GM19372 (cell line): ENCODE data around the gene ANXA2.
"Not testable (repeated sequence)": the region's sequence is repeated elsewhere in the genome, so short reads cannot be mapped to it uniquely, and the experiment has no call there.

Experiments used
- ATAC-seq: cut with Tn5 transposase; IDR thresholded peaks from one replicate; pipeline ENCODE4 v1.9.1; 2021; ENCODE audit warnings: mild to moderate bottlenecking, low read depth, moderate library complexity; ENCODE audit not compliant: unreplicated experiment

Gene ANXA2

DNA sequence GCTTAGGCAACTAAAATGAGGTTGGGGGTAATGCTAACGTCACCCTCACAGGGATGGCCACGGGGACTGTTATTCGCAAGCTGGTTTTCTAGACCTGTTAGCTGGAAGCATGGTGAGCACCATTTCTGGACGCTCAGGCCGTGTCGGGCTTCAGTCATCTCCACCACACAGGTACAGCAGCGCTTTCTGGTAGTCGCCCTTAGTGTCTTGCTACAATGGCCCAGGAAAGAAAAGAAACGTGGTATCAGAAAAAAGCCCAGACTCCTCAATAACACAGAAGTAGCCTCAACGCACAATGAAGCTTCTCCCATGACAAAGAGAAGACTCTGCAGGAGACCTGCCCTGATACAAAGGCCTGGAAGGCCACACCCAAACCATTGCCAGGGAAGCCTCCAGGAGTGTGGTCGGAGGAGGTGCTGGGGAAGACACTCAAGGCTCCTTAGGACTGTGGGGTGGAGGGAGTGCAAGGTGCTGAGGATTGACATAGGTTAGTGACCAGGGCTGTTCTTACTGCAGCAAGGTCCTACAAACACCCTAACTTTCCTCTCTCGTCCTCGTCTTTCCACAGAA is 50.2 kb downstream of the ANXA2 start:
- no peak for ATAC-seq

DNA sequence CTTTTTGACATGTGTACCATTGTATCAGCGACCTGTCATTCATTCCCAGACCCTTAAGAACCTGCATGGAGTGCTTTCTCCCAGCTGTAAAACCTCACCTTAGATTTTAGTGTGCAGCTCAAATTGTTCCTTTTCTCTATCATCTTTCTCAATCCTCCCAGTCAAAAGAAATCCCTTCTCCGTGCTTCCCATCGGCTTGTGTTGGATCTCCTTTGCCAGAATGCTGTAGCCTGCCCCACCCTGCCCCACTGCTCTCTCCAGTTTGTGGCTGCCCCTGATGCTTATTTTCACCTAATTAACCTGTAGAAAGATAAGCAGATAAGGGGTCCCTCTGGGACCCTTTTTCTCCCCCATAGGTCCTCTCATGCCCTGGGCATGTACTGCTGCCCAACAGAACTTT is 51.1 kb downstream of the ANXA2 start:
- no peak for ATAC-seq

DNA sequence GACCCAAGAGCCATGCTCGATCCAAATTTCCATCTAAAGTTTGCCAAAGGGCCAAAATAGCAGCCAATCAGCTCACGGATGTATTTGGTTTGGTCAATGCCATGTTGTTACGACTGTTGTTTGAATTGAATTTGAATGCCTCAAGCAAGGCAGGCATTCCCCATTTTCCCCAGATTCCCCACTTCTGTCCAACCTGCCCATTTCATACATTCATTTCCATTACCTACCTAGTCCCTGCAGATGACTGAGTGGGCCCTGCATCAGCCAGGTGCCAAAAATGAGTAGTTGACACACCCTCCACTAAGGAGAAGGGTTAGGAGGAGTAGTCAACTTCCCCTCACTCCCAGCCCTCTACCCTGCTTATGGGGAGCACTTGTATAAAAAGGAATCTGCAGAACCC is 51.7 kb downstream of the ANXA2 start:
- ATAC-seq = no peak

DNA sequence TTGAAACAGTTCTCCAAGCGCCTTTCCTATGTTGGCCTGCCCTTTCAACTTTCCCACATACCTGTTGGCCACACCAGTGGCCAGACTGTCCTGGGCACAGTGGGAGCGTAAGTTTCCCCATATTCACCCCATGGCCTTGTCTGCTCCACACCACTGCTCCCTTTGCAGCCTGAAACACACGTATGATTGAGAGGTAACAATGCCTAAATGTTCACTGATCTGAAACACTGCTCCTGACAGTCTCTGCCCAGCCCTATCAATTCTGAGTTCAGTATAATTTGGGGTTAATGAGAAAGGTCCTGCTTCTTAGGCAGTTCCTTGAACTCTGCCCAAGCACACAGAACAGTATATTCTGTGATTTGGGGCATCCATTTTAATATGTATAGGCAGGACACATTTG is 52.2 kb downstream of the ANXA2 start:
- ATAC-seq = no peak

DNA sequence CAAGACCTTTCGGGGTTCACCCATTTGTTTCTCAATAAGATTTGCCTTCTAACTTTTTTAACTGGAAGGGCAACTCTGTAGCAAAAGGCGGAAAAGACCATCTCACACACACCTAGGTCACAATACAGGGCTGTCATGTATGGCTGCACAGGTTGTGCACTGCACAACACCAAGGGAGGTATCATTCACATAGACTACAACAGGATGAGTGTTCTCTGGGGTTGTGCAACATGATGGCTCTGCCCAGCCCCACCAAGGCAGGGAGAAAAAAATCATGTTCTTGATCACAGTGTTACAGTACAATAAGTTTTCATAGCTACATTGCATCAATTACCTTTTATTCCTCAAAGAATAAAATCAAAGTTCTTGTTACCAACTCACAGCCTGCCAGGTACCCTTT is 52.8 kb downstream of the ANXA2 start:
- ATAC-seq = no peak

DNA sequence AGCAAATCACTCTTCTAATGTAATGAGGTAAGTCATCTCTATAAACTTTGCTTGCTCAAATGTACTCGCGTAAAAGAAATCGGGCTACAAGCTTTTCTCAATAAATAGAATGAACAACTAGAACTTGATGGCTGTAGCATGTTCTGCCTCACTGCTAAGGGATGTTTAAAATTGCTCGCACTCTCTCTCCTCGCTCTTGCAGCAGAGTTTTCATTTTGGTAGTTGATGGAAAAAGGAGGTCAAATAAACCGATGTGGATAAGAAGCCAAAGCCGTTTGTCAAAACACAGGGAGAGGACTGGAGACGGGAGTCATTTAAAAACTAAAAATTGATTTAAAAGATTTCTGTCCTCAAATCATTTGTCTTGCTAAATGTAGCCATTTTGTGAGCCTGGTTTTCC is 53.3 kb downstream of the ANXA2 start:
- no peak for ATAC-seq

DNA sequence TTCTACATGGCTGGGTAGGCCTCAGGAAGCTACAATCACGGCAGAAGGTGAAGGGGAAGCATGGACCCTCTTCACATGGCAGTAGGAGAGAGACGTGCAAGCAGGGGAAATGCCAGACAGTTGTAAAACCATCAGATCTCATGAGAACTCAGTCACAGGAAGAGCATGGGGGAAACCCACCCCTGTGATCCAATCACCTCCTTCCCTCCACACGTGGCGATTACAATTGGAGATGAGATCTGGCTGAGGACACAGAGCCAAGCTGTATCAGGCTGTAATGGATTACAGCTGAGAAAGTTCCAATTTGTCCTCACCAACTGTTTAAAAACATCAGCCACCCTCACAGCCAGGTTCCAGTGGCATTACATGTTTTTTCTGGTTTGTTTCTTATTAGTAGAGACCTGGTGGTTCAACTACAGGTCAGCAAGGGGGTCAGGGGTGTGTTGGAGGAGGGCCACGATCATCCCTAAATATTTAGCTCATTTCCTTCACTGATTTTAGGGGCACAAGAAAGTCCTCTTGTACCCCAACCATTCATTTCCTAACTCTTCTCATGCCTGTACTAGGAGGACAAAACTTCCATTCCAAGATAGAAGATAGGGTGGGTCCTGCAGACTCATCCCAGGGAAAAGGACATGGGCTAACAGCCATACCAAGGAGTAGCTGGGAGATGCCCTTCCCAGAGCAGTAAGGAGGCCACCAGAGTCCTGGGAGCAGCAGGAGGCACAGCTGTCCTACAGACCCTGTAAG is 54.4 kb downstream of the ANXA2 start:
- ATAC-seq = no peak

DNA sequence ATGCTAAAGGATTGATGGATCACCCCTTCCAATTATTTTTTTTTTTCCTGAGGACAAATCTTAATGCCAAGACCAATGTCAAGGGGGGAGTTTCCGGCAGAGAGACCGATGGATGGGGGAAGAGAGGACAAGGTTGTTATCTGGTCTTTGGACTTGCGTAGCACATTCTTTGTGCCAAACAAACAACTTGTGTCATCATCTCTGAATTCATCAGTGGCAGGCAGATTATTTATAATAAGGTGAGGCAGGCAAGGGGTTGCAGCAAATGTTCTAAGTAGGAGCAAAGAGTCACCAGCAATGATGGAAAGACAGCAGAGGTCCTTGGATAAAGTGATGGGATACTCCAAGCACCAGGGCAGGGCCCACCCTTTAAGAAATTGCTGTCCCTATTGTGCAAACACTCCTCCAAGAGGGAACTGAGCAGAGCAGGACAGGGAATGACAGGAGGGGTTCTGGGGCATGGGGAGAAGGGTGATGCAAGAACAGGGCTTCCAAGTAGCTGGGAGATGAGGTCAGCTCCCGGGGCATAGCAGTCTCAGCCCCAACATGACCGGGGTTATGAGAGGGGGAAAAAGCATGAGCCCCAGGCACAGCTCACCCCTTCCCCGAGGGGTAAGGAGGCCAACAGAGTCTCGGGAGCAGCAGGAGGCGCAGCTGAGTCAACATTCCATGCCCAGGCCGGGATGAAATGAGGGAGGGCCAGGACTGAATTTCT is 57.4 kb downstream of the ANXA2 start:
- ATAC-seq = no peak

DNA sequence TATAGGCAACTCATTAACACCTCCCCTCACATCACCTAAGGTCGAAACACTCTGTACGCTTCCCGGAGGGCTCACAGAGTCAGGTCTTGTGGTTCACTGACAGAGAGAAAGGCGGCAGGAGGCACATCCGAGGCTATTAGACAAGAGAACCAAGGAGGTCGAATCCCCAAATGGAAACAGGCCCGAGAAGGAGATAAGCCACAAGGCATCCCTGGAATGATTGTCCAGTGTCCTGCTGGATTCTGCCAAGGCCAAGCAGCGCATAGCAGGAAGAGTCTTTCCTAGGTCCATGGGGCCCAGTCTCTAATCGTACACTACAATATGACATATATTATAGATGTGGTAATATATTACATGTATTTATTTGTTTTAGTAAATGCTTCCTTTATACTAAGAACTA is 58.5 kb downstream of the ANXA2 start:
- ATAC-seq = no peak

DNA sequence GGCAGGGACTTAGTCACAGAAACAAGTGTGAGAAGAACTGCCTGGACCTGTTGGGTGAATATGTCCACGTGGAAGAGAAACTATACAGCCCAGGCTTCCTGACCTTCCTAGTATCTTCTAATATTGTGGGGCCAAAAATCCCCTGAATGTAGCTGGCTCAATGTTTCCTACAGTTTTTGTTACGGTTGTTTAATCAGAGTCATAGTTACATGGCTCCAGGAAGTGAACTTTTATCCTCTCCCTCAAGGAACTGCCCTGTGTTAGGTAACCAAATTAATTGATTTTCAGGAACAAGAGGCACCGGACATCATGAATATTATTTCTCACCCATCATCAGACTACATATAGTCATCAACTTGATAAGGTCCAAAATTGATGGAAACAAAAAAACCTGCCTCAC is 59.0 kb downstream of the ANXA2 start:
- no peak for ATAC-seq

DNA sequence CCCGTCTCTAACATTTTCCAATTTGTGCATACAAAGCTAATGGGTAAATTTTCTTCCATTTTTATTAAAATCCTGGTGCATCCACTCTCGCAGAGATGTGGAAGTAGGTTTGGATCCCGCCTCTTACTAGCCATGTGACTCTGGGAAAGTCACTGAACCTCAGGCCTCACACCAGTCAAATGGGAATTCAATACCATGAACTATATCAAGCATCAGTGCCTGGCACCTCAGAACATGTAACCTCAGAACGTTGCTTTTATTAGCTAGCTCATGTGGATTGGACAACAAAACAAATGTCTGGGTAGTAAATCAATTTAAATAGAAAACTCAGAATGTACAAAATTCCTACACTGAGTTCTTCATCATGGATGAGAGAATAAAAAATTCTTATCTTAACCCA is 60.7 kb downstream of the ANXA2 start:
- no peak for ATAC-seq

DNA sequence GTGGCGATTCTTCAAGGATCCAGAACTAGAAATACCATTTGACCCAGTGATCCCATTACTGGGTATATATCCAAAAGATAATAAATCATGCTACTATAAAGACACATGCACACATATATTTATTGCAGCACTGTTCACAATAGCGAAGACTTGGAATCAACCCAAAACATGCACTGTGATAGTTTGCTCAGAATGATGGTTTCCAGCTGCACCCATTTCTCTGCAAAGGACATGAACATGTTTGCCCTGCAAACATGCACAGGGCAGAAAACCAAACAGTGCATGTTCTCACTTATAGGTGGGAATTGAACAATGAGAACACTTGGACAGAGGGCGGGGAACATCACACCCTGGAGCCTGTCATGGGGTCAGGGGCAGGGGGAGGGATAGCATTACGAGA is 62.5 kb downstream of the ANXA2 start:
- ATAC-seq = not testable (repeated sequence)

DNA sequence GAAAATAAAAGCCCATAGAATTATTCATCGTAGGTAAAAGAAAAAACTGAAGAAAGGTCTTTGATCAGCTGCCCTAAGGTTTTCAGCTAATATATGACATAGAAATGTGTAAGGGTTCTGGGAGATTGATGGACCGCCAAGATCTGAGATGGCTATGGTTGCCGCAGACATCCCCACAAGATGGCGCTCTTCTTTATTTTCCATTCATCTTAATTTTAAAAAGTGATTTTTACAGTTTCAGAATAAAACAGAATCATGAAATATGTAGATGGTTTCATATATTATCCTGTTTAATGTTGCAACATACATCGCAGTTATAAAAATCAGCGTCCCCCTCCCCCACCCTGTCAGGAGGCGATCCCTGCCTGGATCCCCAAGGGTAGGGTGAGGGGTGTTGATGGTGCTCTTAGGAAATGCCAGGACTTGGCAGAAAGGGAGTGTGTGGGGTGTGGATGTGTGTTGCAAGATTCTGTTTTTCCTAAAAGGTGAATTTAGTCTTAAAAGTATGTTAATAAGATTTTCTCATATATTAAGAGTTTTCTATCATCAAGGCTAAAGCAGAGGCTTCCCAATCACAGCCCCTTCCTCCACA is 68.8 kb downstream of the ANXA2 start:
- ATAC-seq = no peak

DNA sequence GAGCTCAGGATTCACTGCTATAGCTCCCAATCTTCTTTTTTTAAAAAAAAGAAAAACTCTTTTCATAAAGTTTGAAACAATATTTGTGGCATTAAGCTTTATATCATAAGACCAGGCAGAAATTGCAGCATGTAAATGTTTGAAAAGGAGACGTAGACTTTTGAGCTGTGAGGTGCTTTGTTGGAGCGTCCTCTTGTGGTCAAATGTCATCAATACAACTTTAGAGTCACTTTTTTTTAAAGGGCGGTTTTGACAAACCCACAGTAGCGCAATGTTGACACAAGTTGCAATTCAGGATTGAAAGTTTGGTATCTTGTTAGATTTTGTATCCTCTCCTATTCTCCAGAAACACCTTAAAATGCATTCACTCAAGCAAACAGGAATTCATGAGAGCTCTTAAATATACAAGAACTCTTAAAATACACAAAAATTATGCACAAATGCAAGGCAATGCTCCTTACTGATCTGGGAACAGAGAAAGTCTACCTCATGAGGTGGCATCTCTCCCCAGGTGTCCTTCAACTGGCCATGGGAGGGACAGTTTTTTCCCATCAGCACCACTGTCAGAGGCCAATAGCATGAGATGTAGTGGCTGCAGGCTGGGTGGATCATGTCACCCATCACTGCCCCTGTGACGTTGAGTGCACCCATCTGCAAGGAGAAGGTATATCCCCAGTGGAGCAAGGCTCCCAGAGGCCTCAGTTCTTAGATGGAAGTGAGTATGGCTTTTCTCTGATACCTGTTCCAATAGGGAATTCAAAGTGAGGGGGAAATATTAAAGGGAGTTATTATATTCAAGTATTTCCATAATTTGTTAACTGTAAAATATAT is 70.7 kb downstream of the ANXA2 start:
- ATAC-seq = no peak

DNA sequence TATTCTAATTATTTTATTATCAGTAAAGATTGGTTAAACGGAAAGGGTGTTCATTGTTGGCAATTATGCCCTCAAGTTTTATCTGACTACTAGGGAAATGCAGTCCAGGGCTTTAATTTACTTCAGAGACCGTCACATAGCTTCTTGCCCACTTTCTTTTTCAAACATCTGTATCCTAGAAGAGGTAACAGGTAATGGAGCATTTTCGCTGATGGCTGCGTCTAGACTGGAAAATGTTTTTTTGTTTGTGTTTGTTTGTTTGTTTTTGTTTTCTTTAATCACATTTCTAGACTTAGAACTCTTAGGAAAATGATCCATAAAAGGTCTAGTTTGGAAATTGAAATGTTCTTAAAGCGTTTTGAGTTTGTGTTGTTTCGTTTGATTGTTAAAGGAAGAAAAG is 71.4 kb downstream of the ANXA2 start:
- no peak for ATAC-seq

DNA sequence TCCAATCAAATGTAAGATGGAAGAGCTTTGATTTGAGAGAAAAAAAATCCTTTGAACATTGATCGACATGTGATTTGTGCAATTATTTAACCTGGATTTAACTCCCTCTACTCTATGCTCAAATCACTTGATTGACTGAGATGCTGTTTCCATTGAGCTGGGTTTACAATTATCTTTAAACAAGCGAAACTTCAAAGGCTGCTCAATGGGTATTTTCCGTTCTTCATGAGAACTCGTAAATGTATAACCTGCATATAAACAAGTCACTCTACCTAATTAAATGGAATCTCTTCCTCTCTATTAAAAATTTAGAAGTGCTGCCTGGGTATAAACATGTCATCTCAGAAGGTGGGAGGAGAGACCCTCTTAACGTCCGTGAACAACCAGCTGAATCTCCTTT is 71.9 kb downstream of the ANXA2 start:
- ATAC-seq = no peak

DNA sequence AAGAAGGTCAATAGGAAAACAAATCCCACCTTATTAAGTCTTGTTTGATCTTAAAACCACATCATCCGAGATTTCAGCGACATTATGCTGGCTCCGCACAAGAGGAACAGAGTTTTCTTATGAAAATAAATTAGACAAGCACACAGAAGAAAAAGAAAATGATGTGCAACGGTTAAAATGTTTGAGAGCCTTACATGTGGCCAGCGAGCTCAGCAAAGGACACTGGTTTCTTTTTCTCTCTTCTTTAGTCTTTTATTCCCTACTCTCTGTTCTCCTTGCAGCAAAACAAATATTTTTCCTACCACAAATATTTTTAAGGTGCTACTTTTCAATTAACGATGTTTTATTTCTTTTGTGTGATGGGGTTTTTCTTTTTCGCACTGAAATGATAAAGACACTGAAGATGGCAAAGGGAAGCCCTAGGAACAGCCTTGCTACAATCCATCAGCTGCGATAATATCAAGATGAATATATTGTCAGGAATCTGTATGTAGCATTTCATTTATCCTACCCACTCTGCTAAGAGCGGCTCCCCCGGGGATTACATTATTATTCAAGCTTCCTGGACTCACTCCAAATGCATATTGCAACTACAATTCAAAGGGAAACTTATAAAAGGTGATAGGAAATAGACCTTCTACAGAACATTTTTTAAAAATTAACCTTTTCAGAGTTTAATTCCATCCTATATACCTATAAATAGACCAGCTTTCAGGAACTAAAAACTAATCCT is 72.9 kb downstream of the ANXA2 start:
- no peak for ATAC-seq

DNA sequence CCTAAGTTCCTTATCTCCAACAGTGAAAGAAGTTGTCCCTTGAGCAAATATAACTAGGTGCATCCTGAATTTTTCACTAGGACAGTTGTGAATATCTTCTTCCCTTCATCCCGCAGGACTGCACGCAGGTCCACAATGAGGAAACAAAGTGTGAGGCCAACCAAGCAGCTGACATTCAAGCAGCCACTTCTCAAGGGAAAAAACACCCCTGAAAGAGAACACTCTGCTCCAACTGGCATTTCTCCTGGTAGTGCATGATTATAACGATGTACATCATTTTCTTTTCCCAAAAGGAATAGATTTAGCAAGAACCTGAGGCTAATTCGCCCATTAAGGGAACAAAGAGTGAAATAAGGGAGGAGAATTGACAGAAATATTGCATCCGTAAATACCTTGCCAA is 74.5 kb downstream of the ANXA2 start:
- no peak for ATAC-seq

DNA sequence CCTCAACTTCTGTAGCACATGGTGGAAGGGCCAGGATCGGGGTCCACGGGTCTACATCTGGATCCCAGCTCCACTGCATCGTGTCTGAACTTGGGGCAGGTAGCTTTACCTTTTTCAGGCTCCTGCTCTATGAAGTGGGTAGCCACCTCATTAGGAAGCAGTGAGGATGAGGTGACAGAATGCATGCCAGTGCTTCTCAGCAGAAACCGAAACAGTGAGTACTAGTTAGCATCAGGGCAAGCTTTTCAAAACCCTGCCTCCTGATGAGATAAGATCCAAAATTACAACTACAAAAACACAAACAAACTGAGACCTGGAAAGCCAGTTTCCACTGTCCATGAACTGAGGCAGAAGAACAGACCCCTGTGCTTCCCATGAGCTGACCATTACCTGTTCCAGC is 77.4 kb downstream of the ANXA2 start:
- ATAC-seq = no peak

DNA sequence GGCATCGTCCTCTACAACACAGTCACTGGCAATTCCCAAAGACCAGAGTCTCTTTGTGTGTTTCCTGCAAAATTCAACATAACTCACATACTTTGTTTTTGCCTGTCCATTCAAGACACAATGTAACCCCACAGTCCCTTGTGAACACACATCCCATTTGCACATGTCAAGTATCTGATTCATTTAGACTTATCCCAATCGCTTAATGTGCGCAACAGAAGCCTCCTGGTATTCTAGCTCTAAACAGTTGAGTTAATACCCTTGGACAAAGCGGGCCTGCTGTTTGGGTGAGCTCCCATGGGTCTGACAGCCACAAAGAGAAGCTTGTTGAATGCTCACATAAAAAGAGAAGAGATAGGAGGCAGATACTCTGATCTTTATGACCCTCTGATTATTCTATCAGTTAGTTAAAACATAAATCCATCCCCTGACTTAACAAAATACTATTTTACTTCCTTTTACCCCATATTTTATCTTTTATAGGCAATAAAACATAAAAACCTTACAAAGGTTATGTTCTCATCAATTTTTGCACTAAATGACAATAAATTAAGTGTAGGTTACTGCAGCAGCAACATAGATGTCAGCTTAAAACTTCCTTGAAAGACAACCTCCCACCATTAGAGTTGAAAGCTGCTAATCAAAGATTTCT is 79.4 kb downstream of the ANXA2 start:
- ATAC-seq = no peak
